GM12891 (cell line): ENCODE data around the gene CHML.

ENCODE experiments used
- DNase-seq: peaks from one replicate; pipeline ENCODE4 v3.0.0; 2011; ENCODE audit warnings: low spot score; ENCODE audit not compliant: insufficient read length
- FAIRE-seq: peaks from 2 replicates; lab custom pipeline; 2011; peaks lifted over from hg19 to GRCh38; lab: Jason Lieb, UNC
- PAX5 ChIP-seq: IDR thresholded peaks from 2 replicates; pipeline ENCODE4 v1.6.1; 2011; ENCODE audit warnings: low read length, moderate library complexity, mild to moderate bottlenecking; ENCODE audit not compliant: insufficient read depth, severe bottlenecking
- POLR2A ChIP-seq: IDR thresholded peaks from 2 replicates; pipeline ENCODE4 v1.6.1; 2011; ENCODE audit warnings: low read depth, low read length, control low read depth
- POLR2AphosphoS5 ChIP-seq: IDR thresholded peaks from 2 replicates; pipeline ENCODE4 v1.6.1; 2011; ENCODE audit warnings: low read depth, low read length, control low read depth
- POU2F2 ChIP-seq: IDR thresholded peaks from 2 replicates; pipeline ENCODE4 v1.6.1; 2011; ENCODE audit warnings: low read depth, mild to moderate bottlenecking, control low read depth, low read length, moderate library complexity
- SPI1 ChIP-seq: IDR thresholded peaks from 2 replicates; pipeline ENCODE4 v1.6.1; 2011; ENCODE audit warnings: low read depth, low read length, control low read depth
- TAF1 ChIP-seq: IDR thresholded peaks from 2 replicates; pipeline ENCODE4 v1.6.1; 2011; ENCODE audit warnings: low read depth, low read length, control low read depth

CHML gene

DNA sequence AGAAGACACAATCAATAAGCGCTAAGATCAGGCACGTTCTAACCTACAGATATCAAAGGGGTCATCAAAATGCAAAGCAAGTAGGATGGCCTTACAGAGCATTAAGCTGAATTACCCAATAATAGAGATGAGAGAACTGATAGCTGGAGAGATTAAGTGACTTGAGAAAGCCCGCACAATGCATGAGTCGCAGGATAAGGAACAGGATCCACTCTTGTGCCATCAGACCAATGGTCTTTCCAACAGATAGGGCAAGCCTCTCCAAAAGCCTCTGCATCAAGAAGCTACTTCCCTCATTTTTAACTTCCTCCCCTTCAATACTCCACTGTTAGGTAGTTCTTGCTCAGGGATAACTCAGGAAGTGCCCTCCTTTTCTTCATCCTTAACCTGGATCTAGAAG is 2.6 kb downstream of the CHML start:
- no peak for DNase-seq
- FAIRE-seq: no peak
- TF ChIP-seq PAX5 (no peak), POLR2A (no peak)

DNA sequence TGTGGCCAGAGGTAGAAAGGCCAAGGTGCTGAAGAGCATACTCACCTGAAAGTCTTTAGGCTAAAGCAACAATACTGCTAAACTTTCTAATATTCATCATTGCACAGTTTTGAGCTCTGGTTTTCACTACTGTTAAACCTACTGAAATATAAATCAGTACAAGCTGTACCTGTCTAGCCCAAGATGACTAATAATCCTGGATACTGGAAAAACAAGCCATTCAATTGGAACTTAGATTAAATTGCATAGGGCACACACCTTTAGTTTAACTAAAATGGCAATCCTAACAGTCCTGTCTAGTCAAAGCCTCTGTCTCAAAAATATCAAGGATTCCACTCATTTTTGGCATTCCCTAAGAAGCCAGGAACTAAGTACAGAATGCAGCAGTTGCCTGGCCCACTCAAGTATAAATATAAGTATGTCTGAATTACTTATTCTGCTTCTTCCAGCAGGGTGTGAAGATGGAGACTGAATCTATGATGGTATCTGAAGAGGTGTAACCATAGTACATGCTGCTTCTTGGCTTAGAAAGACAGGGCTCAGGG is 3.1 kb downstream of the CHML start:
- no peak for DNase-seq
- no peak for TF ChIP-seq PAX5
- TF ChIP-seq POLR2A: no peak
- TF ChIP-seq TAF1: no peak
- TF ChIP-seq POLR2AphosphoS5: no peak
- TF ChIP-seq SPI1: no peak
- no peak for TF ChIP-seq POU2F2
- peak; percentile 26 for FAIRE-seq

DNA sequence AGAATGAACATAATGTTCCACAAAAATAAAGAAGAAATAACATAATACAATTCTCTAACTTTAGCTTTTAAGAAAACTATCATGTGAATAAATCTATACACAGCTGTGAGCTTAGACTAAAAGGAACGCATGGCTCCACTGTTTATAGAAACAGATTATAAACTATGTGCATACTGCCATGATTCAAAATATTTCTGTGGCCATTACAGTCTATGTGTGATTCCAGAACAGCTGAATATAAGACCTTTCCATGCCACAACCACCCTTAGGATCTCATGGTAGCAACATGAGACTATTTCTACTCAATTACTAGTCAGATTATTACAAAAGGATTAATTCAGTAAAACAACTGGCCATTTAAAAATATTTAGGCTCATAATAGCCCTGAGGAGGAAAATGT is 3.9 kb downstream of the CHML start:
- TF ChIP-seq TAF1 (no peak), POLR2A (no peak), POLR2AphosphoS5 (no peak), POU2F2 (no peak), PAX5 (no peak), SPI1 (no peak)
- FAIRE-seq: no peak
- DNase-seq: no peak

DNA sequence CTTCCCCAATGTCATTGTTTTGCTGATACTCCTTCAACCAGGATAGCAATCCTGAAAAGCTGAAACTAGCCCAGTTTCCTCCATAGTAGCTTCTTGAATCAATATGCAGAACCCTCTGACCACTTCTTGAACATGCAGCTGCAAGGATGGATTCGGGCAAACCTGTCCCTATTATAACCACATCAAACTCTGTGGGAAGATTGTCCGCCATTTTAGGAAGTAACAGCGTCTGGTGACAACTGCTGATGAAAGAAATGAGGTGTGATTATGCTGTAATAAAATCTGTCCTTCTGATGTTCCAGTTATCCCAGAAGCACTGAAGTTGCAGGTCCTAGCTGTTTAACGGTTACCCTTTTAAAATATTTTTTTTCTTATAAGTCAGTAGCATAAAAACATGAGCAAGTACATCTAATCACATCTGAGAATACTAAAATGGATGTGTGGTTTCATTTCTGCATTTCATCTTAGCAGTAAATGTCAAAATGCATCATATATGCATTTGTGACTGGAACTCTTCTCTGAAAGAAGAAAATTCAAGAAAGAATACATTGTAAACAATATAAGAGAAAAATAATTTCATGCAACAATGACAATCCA is 4.5 kb downstream of the CHML start:
- FAIRE-seq (peak; percentile 74), DNase-seq (no peak)
- TF ChIP-seq SPI1: peak; percentile 88
- TF ChIP-seq POU2F2: no peak
- TF ChIP-seq PAX5: no peak
- no peak for TF ChIP-seq POLR2A

DNA sequence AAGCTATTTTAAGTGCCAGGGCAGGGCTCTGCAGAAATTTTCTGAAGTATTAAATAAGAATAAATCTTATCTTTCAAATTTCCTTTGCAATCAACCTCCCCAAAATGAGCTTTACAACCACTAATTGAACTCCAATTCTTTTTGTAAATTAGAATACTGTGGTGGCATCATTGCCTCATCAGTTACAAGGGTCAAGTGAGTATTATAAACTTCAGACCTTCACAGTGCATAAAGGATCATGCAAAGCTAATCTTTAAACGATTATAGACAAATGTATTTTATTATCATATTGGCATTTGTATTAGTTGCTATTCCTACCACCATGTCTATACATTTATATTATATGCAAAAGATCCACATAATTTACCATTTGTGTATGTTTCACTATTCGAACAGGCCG is 7.2 kb downstream of the CHML start:
- TF ChIP-seq POU2F2: no peak
- TF ChIP-seq TAF1: no peak
- DNase-seq (no peak), FAIRE-seq (no peak)

DNA sequence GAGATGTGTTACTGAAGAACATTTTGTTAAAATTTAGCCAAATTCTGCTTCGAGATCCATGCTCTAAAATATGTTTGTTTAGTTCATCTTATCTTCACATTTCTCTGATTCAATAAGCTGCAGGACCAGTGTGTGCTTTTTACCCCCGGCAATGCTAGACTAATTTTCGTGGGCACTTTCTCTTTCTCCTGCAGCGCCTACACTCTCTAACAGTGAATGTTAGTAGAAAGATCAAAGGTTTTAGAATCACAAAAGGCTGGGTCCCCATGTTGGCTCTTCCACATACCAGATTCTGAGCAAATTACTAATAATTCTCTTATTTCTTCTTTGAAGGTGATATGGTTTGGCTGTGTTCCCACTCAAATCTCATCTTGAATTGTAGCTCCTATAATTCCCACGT is 8.5 kb downstream of the CHML start:
- DNase-seq: no peak
- TF ChIP-seq POLR2A: no peak
- no peak for TF ChIP-seq SPI1
- no peak for TF ChIP-seq POU2F2
- no peak for TF ChIP-seq PAX5
- no peak for TF ChIP-seq TAF1
- no peak for TF ChIP-seq POLR2AphosphoS5
- no peak for FAIRE-seq

DNA sequence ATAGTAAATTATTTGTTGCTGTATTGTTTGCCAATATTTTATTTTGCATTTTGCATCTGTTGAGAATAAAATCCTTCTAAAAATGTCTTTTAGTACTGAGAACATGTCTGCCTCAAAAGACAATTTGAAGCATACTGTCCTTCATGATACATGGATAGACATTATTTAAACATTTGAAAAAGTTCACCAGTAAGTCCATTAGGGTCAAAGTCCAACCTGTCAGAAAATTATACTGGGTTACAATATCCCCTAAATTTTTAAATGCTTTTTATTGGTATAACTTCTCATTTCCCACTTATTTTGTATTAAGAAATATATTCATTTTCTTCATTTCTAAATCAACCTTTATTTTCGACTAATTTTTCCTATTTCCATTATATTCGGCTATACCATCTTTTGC is 9.3 kb downstream of the CHML start:
- DNase-seq: no peak
- no peak for FAIRE-seq
- TF ChIP-seq POU2F2: no peak
- TF ChIP-seq SPI1: no peak
- no peak for TF ChIP-seq POLR2AphosphoS5
- TF ChIP-seq PAX5: no peak
- TF ChIP-seq POLR2A: no peak
- TF ChIP-seq TAF1: no peak

DNA sequence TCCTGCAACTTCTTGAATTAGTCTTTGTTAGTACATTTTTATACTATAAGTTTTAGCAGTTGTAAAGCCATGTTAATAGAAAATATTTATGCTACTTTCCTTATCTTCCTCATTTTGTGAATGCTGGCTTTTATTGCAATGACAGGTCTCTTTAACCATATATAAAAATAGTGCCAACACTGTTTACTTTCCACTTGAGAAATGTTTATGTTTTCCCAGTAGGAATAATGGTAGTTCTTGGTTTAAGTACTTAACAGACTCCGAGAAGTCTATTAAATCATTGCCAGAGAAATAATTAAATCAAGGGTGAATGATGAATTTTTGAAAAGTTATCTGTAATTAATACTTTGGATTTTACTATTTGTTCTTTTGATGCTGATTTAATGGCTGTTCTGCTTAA is 9.7 kb downstream of the CHML start:
- no peak for TF ChIP-seq TAF1
- no peak for TF ChIP-seq POU2F2
- TF ChIP-seq POLR2AphosphoS5: no peak
- TF ChIP-seq POLR2A: no peak
- TF ChIP-seq SPI1: no peak
- TF ChIP-seq PAX5: no peak
- FAIRE-seq (no peak), DNase-seq (no peak)

DNA sequence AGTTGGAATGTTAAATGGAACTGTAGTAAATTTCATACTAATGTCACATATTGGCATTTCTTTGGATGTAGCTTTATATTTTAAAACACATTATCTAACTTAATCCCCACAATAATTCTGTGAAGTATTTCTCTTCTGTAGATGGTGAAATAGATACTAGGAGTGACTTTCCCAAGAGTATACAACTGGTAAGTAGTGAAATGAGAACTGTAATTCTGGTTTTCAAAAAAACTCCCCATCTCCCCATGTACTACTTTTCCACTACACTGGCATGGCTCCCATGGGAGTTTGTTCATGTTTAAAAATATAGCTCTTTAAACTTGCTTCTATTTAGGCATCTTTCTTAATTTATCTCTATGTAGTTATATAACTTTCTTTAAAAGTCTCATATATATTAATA is 10.2 kb downstream of the CHML start:
- TF ChIP-seq POU2F2 (no peak), TAF1 (no peak), SPI1 (no peak), POLR2A (no peak), POLR2AphosphoS5 (no peak), PAX5 (no peak)
- no peak for FAIRE-seq
- DNase-seq: no peak

DNA sequence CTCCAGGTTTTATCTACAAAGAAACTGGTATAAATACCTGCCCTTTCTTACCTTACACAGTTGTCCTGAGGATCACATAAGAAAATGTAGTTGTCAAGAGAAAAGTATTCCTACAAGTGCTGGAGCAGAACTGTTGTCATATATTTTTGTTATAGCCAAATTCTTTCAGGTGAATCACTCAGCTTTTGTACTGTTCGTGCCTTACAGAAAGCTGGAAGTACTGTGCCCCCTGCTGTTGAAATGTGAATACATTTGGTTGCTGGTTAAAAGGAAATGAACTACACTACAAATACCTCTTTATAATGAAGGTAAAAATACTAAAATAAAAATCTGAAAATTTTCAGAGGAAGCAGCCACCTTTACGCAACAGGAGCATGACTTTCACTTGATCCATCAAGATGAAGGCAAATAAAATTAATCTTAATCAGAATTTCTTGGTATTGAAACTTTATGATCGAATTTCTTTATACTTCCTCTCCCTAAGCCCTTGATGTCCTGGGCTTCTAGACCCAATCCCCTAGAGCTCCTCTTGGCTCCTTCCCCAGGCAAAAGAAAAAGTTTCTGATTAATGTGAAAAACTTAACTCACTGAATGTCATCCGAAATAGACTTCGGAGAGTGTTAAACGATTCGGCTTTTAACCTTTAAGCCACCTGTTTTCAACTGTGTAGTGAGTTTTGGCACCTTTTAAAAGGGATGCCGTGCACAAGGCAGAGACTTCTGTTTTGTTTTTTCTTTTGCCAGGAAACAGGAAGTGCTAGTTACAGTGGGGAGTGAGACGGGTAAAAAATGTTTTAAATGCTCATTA is 12.5 kb downstream of the CHML start:
- no peak for FAIRE-seq

More for the DNA sequence above, 12.5 kb downstream of the CHML start:
- peak; percentile 78 for TF ChIP-seq SPI1
- TF ChIP-seq POU2F2: no peak
- DNase-seq: no peak
